K562 (cell line): ENCODE data around the gene TSC22D2. TPM values are rescaled to one million over a fixed set of nuclear protein-coding genes. Genes with fewer than 3 reads are reported as not detected.

Source experiments
- ATAC-seq: fragments of 200-7000 bp; cut with Tn5 transposase; 3 replicates; pipeline ENCODE4 v1.9.1; 2020; ENCODE audit warnings: moderate library complexity
- BruUV-seq: library from RNA; stranded (reverse); fragments of 400-500 nt; replicated peaks from 2 replicates; lab custom pipeline; 2021; lab: Mats Ljungman, UMichigan
- CTCF ChIA-PET: fragments of 300-600 bp; formaldehyde crosslinking; extraction: SDS; loops from one replicate; lab custom pipeline; 2021; ENCODE audit warnings: low intra/inter-chr PET ratio; lab: Yijun Ruan, JAX
- POLR2A ChIA-PET: fragments of 300-600, 350-650 bp; sonication (Branson Sonifier 250); formaldehyde crosslinking; extraction: SDS; loops from one replicate; lab custom pipeline; 2021; ENCODE audit warnings: antibody characterized with exemption, inconsistent platforms; lab: Yijun Ruan, JAX
- DNase-seq, 4 experiments: peaks; one replicate each; pipeline versions ENCODE4 v3.0.0 to v3.0.0-alpha.2; 2011 to 2018; ENCODE audit warnings: low spot score in 3 of 4, mixed read lengths in 3 of 4; ENCODE audit errors: extremely low read depth in 1 of 4
- FAIRE-seq: peaks from 2 replicates; lab custom pipeline; 2011; peaks lifted over from hg19 to GRCh38; lab: Jason Lieb, UNC
- H2AFZ ChIP-seq: 2 replicates; pipeline ENCODE4 v1.6.0; 2011; ENCODE audit warnings: low read depth, low read length, control low read depth, inconsistent platforms
- H3K27ac ChIP-seq: fragments of 200-600 bp; 3 replicates; pipeline ENCODE4 v1.8.0; 2011; ENCODE audit warnings: low read depth, mild to moderate bottlenecking, control low read depth, inconsistent platforms, low read length, moderate library complexity, mixed read lengths; ENCODE audit errors: extremely low read depth
- H3K27me3 ChIP-seq, 2 experiments: fragments of 300-600 bp in 1 of 2; 2 replicates in 1 of 2; 3 replicates in 1 of 2; pipeline versions ENCODE4 v1.6.0 to v1.8.0; 2011; ENCODE audit warnings: inconsistent platforms in 2 of 2, low read length in 2 of 2, mild to moderate bottlenecking in 1 of 2, mixed read lengths in 1 of 2, moderate library complexity in 1 of 2; ENCODE audit not compliant: control insufficient read depth in 2 of 2, insufficient read depth in 2 of 2
- H3K36me3 ChIP-seq: fragments of 300-600 bp; 3 replicates; pipeline ENCODE4 v1.8.0; 2011; ENCODE audit warnings: mild to moderate bottlenecking, low read length, inconsistent platforms; ENCODE audit not compliant: control insufficient read depth, insufficient read depth
- H3K4me1 ChIP-seq, 2 experiments: fragments of 200-600 bp in 1 of 2; replicated peaks in 1 of 2; 2 replicates in 1 of 2; 3 replicates in 1 of 2; pipeline versions ENCODE4 v1.5.1 to v1.8.0; 2011; ENCODE audit warnings: inconsistent platforms in 2 of 2, low read length in 2 of 2, mild to moderate bottlenecking in 1 of 2, mixed read lengths in 1 of 2, moderate library complexity in 1 of 2; ENCODE audit not compliant: control insufficient read depth in 2 of 2, insufficient read depth in 2 of 2
- H3K4me2 ChIP-seq: 2 replicates; pipeline ENCODE4 v1.6.1; 2011; ENCODE audit warnings: low read length, control low read depth, inconsistent platforms, mixed read lengths; ENCODE audit not compliant: insufficient read depth
- H3K4me3 ChIP-seq: fragments of 200-600 bp; sonication (generic), shearing (Covaris generic); 2 replicates; pipeline ENCODE4 v1.5.1; 2016; ENCODE audit warnings: control low read depth, inconsistent platforms
- H3K79me2 ChIP-seq: fragments of 200-600 bp; 3 replicates; pipeline ENCODE4 v1.8.0; 2011; ENCODE audit warnings: low read length, inconsistent platforms; ENCODE audit not compliant: control insufficient read depth, insufficient read depth
- H3K9ac ChIP-seq, 2 experiments: 2 replicates each; pipeline versions ENCODE4 v1.6.0 to v1.6.1; 2011; ENCODE audit warnings: low read depth in 2 of 2, low read length in 2 of 2, control low read depth in 1 of 2, inconsistent platforms in 1 of 2, mild to moderate bottlenecking in 1 of 2, mixed read lengths in 1 of 2; ENCODE audit not compliant: insufficient read depth in 1 of 2
- H3K9me1 ChIP-seq: one replicate; pipeline ENCODE4 v1.6.0; 2011; ENCODE audit warnings: inconsistent platforms, mild to moderate bottlenecking, low read length, moderate library complexity; ENCODE audit not compliant: control insufficient read depth, insufficient read depth
- H3K9me3 ChIP-seq: replicated peaks from 2 replicates; pipeline ENCODE4 v1.5.1; 2011; ENCODE audit warnings: low read depth, low read length, inconsistent platforms; ENCODE audit not compliant: control insufficient read depth, insufficient read depth
- H4K20me1 ChIP-seq: replicated peaks from 2 replicates; pipeline ENCODE4 v1.6.1; 2011; ENCODE audit warnings: low read length, inconsistent platforms, mixed read lengths; ENCODE audit not compliant: control insufficient read depth, insufficient read depth
- NR2F6 ChIP-seq: fragments of 450-650 bp; formaldehyde crosslinking; IDR thresholded peaks from 2 replicates; pipeline ENCODE4 v1.4.0; 2020; ENCODE audit warnings: mild to moderate bottlenecking
- SREBF1 ChIP-seq: fragments of 150-350 bp; IDR thresholded peaks from 2 replicates; pipeline ENCODE4 v1.6.1; 2014; ENCODE audit warnings: antibody characterized with exemption, low read depth, low read length, borderline replicate concordance
- ZFPM2 ChIP-seq: fragments of 250-450 bp; sonication (Bioruptor Pico); IDR thresholded peaks from 2 replicates; pipeline ENCODE4 v1.5.1; 2022; ENCODE audit warnings: mild to moderate bottlenecking
- ZNF696 ChIP-seq: fragments of 250-450 bp; sonication (Bioruptor Pico); conservative IDR thresholded peaks from 2 replicates; pipeline ENCODE4 v1.4.0; 2020; ENCODE audit warnings: mild to moderate bottlenecking, moderate library complexity
- ZNF79 ChIP-seq: fragments of 250-450 bp; sonication (Bioruptor Pico); IDR thresholded peaks from 2 replicates; pipeline ENCODE4 v1.4.0; 2020; ENCODE audit warnings: low read depth, mild to moderate bottlenecking, moderate library complexity
- ZNF830 ChIP-seq: fragments of 250-450 bp; sonication (Bioruptor Pico); IDR thresholded peaks from 2 replicates; pipeline ENCODE4 v1.5.0; 2021; ENCODE audit warnings: mild to moderate bottlenecking
- WGBS: fragments of 100-300 bp; shearing (Covaris generic); methylation state at CpG from one replicate; pipeline ENCODE4 v1.1.6; 2016; ENCODE audit warnings: low coverage, mixed read lengths; ENCODE audit not compliant: insufficient coverage; ENCODE audit errors: missing lambda C conversion rate; 5-methylcytosine and 5-hydroxymethylcytosine counted together
- in situ Hi-C: fragments of 300-500 bp; cut with MboI; formaldehyde crosslinking; loops from 4 replicates; pipeline ENCODE4 v1.15.0; 2018; ENCODE audit warnings: inconsistent platforms, mixed read lengths
- intact Hi-C: fragments of 100-400 bp; cut with micrococcal nuclease; formaldehyde crosslinking; loops from 2 replicates; pipeline ENCODE4 v1.14.2; 2022
- polyA plus RNA-seq, 8 experiments: library from polyadenylated mRNA; depleted of rRNA in 4 of 8; stranded (reverse) in 5 of 8; unstranded in 3 of 8; fragments of >200 nt; fragmentation: Nextera tagmentation in 2 of 8; fragmentation: Illumina TruSeq in 1 of 8; extraction: Ambion mirVana in 2 of 8; extraction: Trizol in 1 of 8; gene quantifications; 2 replicates each; pipeline versions ENCODE4 v1.2.1 to v1.2.3, GENCODE V29; 2011 to 2014; ENCODE audit warnings: inconsistent platforms in 1 of 8, missing spikeins in 1 of 8
- total RNA-seq, 7 experiments: library from RNA; depleted of rRNA in 6 of 7; stranded (reverse); fragments of >200 nt in 6 of 7; fragmentation: Illumina TruSeq in 2 of 7; extraction: Trizol in 2 of 7; gene quantifications; 2 replicates each; pipeline versions ENCODE4 v1.2.1 to v1.2.3, GENCODE V29; 2011 to 2021; ENCODE audit warnings: low replicate concordance in 1 of 7
- TF ChIP-seq, protein P1 (sequence below): fragments of 250-450 bp; sonication (Bioruptor Pico); IDR thresholded peaks from 2 replicates; pipeline ENCODE4 v1.9.0; 2021; ENCODE audit warnings: mild to moderate bottlenecking, inconsistent platforms
- TF ChIP-seq, protein P2 (sequence below), 3 experiments: IDR thresholded peaks in 2 of 3; conservative IDR thresholded peaks in 1 of 3; 2 replicates each; pipeline ENCODE4 v1.5.1; 2011 to 2012; ENCODE audit warnings: low read length in 3 of 3, mild to moderate bottlenecking in 3 of 3, control low read depth in 2 of 3, improper control_type of control experiment in 1 of 3, inconsistent platforms in 1 of 3, low read depth in 1 of 3, mixed read lengths in 1 of 3, moderate library complexity in 1 of 3; ENCODE audit not compliant: insufficient read depth in 2 of 3
- TF ChIP-seq, protein P3 (sequence below): sonication (generic); formaldehyde crosslinking; IDR thresholded peaks from 2 replicates; pipeline ENCODE4 v1.8.0; 2022; ENCODE audit warnings: missing genetic modification reagents, mild to moderate bottlenecking, borderline replicate concordance
- TF ChIP-seq, protein P4 (sequence below): fragments of 450-650 bp; IDR thresholded peaks from 2 replicates; pipeline ENCODE4 v1.6.1; 2017; ENCODE audit warnings: antibody characterized with exemption, mild to moderate bottlenecking

Gene TSC22D2
- total and polyA plus RNA-seq, 9 of the 15 experiments (the other 6 are each of a cell fraction or from before 2014, with no cell fraction given): 5.5 to 44.0 (median 19.3) TPM

DNA sequence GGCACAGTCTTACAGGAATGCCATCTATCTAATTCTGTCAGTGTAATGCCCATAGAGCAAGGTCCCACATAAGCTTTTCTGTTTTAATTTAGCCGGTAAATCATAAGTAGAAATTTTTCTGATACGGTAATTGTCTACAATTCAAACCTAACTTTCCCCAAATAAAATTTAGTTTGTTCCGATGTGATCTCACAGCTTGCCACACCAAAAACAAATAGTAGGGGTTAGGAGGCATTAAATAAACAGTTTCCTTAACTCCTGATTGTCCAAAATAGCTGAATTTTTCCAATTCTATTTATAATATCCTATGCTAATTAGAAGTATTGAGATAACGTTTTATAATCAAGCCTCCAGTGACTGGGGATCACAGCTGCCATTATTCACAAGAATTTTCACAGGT is 53.3 kb downstream of the TSC22D2 start:
- WGBS: 77% methylated on average over 4 of the region's 4 CpGs
- Histone ChIP-seq H3K9ac (no peak overlapping the region), H3K36me3 (peaks cover 41% of the 10 kb centered on the region), H4K20me1 (no peaks in the 10 kb centered on the region), H2AFZ (no peak overlapping the region), H3K9me3 (no peaks in the 10 kb centered on the region), H3K27ac (no peak overlapping the region; the same call in 2 of the 3 replicates), H3K4me3 (no peak overlapping the region), H3K4me1 (peaks cover 2 to 3% of the 10 kb centered on the region in 2 experiments; a peak in 3 of 5 replicates), H3K27me3 (no peaks in the 10 kb centered on the region), H3K9me1 (no peaks in the 10 kb centered on the region), H3K79me2 (peaks cover 17% of the 10 kb centered on the region), H3K4me2 (no peak overlapping the region)
- ChIA-PET CTCF (no interaction called here), POLR2A (interaction anchor here (0.6 to 3.0 kb wide), 4 partner anchors 10 to 51 kb away, joined by 3 to 12 read pairs (median 4); no protein-coding TSS in a partner anchor)
- in situ Hi-C loops: no loop called here
- no peak for DNase-seq
- BruUV-seq: no TSS peak
- FAIRE-seq: no peak
- no peak; the same call in 2 of the 3 replicates for ATAC-seq
- intact Hi-C loops: no loop called here
- TF ChIP-seq, protein P1, sequence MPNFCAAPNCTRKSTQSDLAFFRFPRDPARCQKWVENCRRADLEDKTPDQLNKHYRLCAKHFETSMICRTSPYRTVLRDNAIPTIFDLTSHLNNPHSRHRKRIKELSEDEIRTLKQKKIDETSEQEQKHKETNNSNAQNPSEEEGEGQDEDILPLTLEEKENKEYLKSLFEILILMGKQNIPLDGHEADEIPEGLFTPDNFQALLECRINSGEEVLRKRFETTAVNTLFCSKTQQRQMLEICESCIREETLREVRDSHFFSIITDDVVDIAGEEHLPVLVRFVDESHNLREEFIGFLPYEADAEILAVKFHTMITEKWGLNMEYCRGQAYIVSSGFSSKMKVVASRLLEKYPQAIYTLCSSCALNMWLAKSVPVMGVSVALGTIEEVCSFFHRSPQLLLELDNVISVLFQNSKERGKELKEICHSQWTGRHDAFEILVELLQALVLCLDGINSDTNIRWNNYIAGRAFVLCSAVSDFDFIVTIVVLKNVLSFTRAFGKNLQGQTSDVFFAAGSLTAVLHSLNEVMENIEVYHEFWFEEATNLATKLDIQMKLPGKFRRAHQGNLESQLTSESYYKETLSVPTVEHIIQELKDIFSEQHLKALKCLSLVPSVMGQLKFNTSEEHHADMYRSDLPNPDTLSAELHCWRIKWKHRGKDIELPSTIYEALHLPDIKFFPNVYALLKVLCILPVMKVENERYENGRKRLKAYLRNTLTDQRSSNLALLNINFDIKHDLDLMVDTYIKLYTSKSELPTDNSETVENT (CRISPR knock-in tag): no peak
- TF ChIP-seq, protein P2, sequence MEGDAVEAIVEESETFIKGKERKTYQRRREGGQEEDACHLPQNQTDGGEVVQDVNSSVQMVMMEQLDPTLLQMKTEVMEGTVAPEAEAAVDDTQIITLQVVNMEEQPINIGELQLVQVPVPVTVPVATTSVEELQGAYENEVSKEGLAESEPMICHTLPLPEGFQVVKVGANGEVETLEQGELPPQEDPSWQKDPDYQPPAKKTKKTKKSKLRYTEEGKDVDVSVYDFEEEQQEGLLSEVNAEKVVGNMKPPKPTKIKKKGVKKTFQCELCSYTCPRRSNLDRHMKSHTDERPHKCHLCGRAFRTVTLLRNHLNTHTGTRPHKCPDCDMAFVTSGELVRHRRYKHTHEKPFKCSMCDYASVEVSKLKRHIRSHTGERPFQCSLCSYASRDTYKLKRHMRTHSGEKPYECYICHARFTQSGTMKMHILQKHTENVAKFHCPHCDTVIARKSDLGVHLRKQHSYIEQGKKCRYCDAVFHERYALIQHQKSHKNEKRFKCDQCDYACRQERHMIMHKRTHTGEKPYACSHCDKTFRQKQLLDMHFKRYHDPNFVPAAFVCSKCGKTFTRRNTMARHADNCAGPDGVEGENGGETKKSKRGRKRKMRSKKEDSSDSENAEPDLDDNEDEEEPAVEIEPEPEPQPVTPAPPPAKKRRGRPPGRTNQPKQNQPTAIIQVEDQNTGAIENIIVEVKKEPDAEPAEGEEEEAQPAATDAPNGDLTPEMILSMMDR (IDR thresholded peaks at IDR 0.05 in 2 of 3, conservative IDR thresholded peaks at IDR 0.05 in 1 of 3; ENCODE audit: insufficient read depth in 2 of 3, low read depth in 1 of 3, low read length in 3 of 3): no peak
- TF ChIP-seq ZNF696 (CRISPR knock-in tag) (no peak), NR2F6 (CRISPR knock-in tag) (no peak), ZNF830 (CRISPR knock-in tag) (no peak), ZNF79 (CRISPR knock-in tag) (no peak), ZFPM2 (CRISPR knock-in tag) (no peak), SREBF1 (no peak)
- TF ChIP-seq, protein P3, sequence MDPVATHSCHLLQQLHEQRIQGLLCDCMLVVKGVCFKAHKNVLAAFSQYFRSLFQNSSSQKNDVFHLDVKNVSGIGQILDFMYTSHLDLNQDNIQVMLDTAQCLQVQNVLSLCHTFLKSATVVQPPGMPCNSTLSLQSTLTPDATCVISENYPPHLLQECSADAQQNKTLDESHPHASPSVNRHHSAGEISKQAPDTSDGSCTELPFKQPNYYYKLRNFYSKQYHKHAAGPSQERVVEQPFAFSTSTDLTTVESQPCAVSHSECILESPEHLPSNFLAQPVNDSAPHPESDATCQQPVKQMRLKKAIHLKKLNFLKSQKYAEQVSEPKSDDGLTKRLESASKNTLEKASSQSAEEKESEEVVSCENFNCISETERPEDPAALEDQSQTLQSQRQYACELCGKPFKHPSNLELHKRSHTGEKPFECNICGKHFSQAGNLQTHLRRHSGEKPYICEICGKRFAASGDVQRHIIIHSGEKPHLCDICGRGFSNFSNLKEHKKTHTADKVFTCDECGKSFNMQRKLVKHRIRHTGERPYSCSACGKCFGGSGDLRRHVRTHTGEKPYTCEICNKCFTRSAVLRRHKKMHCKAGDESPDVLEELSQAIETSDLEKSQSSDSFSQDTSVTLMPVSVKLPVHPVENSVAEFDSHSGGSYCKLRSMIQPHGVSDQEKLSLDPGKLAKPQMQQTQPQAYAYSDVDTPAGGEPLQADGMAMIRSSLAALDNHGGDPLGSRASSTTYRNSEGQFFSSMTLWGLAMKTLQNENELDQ (CRISPR knock-in tag): no peak
- TF ChIP-seq, protein P4, sequence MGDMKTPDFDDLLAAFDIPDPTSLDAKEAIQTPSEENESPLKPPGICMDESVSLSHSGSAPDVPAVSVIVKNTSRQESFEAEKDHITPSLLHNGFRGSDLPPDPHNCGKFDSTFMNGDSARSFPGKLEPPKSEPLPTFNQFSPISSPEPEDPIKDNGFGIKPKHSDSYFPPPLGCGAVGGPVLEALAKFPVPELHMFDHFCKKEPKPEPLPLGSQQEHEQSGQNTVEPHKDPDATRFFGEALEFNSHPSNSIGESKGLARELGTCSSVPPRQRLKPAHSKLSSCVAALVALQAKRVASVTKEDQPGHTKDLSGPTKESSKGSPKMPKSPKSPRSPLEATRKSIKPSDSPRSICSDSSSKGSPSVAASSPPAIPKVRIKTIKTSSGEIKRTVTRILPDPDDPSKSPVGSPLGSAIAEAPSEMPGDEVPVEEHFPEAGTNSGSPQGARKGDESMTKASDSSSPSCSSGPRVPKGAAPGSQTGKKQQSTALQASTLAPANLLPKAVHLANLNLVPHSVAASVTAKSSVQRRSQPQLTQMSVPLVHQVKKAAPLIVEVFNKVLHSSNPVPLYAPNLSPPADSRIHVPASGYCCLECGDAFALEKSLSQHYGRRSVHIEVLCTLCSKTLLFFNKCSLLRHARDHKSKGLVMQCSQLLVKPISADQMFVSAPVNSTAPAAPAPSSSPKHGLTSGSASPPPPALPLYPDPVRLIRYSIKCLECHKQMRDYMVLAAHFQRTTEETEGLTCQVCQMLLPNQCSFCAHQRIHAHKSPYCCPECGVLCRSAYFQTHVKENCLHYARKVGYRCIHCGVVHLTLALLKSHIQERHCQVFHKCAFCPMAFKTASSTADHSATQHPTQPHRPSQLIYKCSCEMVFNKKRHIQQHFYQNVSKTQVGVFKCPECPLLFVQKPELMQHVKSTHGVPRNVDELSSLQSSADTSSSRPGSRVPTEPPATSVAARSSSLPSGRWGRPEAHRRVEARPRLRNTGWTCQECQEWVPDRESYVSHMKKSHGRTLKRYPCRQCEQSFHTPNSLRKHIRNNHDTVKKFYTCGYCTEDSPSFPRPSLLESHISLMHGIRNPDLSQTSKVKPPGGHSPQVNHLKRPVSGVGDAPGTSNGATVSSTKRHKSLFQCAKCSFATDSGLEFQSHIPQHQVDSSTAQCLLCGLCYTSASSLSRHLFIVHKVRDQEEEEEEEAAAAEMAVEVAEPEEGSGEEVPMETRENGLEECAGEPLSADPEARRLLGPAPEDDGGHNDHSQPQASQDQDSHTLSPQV: no peak
